GM23248 (cell line): ENCODE measurements around the gene PSMC3IP. TPM values are rescaled to one million over a fixed set of nuclear protein-coding genes. Genes with fewer than 3 reads are reported as not detected.
A peak's percentile ranks its signal among the peaks of the same experiment; 100 is the strongest.

Experiments used
- DNase-seq: peaks from one replicate; pipeline ENCODE4 v3.0.0-alpha.2; 2015
- H2AFZ ChIP-seq: fragments of 200-600 bp; sonication (generic); 2 replicates; pipeline ENCODE4 v1.6.1; 2016; ENCODE audit warnings: antibody characterized with exemption
- H3F3A ChIP-seq: fragments of 200-600 bp; sonication (generic); 2 replicates; pipeline ENCODE4 v1.6.1; 2016; ENCODE audit warnings: mild to moderate bottlenecking, antibody characterized with exemption, mixed run types; ENCODE audit not compliant: insufficient read depth
- H3K27ac ChIP-seq: fragments of 200-600 bp; sonication (generic); 2 replicates; pipeline ENCODE4 v1.5.1; 2016; ENCODE audit warnings: mild to moderate bottlenecking
- H3K27me3 ChIP-seq: fragments of 200-600 bp; sonication (generic); replicated peaks from 2 replicates; pipeline ENCODE4 v1.6.1; 2016; ENCODE audit warnings: mild to moderate bottlenecking; ENCODE audit not compliant: insufficient read depth
- H3K36me3 ChIP-seq: fragments of 200-600 bp; sonication (generic); 2 replicates; pipeline ENCODE4 v1.6.1; 2016; ENCODE audit warnings: low read depth, mild to moderate bottlenecking
- H3K4me1 ChIP-seq: fragments of 200-600 bp; sonication (generic); 2 replicates; pipeline ENCODE4 v1.6.1; 2016; ENCODE audit warnings: mild to moderate bottlenecking; ENCODE audit not compliant: insufficient read depth
- H3K4me2 ChIP-seq: fragments of 200-600 bp; sonication (generic); one replicate; pipeline ENCODE4 v1.6.1; 2016; ENCODE audit warnings: mild to moderate bottlenecking; ENCODE audit not compliant: unreplicated experiment
- H3K4me3 ChIP-seq: fragments of 200-600 bp; sonication (generic); 2 replicates; pipeline ENCODE4 v1.5.1; 2016; ENCODE audit warnings: mild to moderate bottlenecking
- H3K79me2 ChIP-seq: fragments of 200-600 bp; sonication (generic); 2 replicates; pipeline ENCODE4 v1.6.1; 2016; ENCODE audit warnings: mild to moderate bottlenecking; ENCODE audit not compliant: insufficient read depth
- H3K9ac ChIP-seq: fragments of 200-600 bp; sonication (generic); 2 replicates; pipeline ENCODE4 v1.6.1; 2016; ENCODE audit warnings: mild to moderate bottlenecking
- H3K9me2 ChIP-seq: fragments of 200-600 bp; sonication (generic); 2 replicates; pipeline ENCODE4 v1.6.1; 2016; ENCODE audit warnings: mixed run types, mild to moderate bottlenecking, moderate library complexity; ENCODE audit not compliant: insufficient read depth
- H3K9me3 ChIP-seq: fragments of 200-600 bp; sonication (generic); one replicate; pipeline ENCODE4 v1.6.1; 2017; ENCODE audit warnings: low read depth
- H4K20me1 ChIP-seq: fragments of 200-600 bp; sonication (generic); 2 replicates; pipeline ENCODE4 v1.6.0; 2016; ENCODE audit not compliant: insufficient read depth
- EZH2 ChIP-seq: fragments of 200-600 bp; sonication (generic); IDR thresholded peaks from 2 replicates; pipeline ENCODE4 v1.6.1; 2018; ENCODE audit warnings: antibody characterized with exemption, mild to moderate bottlenecking; ENCODE audit not compliant: insufficient read depth, poor library complexity, severe bottlenecking
- EZH2phosphoT487 ChIP-seq: fragments of 200-600 bp; sonication (generic); IDR thresholded peaks from 2 replicates; pipeline ENCODE4 v1.6.1; 2018; ENCODE audit warnings: antibody characterized with exemption, moderate library complexity, mild to moderate bottlenecking, low read depth; ENCODE audit not compliant: insufficient read depth
- WGBS, 2 experiments: methylation state at CpG; one replicate each; pipeline ENCODE4 v1.1.6; 2015 to 2017; ENCODE audit warnings: low lambda C conversion rate in 2 of 2, low coverage in 1 of 2; ENCODE audit errors: missing lambda C conversion rate in 2 of 2; 5-methylcytosine and 5-hydroxymethylcytosine counted together
- in situ Hi-C: fragments of 300-500 bp; cut with MboI; formaldehyde crosslinking; loops from 2 replicates; pipeline ENCODE4 v1.15.0; 2020
- polyA plus RNA-seq: library from polyadenylated mRNA; unstranded; fragments of >200 nt; fragmentation: Nextera tagmentation; extraction: Ambion mirVana; gene quantifications from 2 replicates; pipeline ENCODE4 v1.2.1, GENCODE V29; 2016
- total RNA-seq: library from RNA; depleted of rRNA; stranded (reverse); fragments of >200 nt; shearing (Covaris generic); gene quantifications from 2 replicates; pipeline ENCODE4 v1.2.3, GENCODE V29; 2014

Gene PSMC3IP
- total and polyA plus RNA-seq, 2 experiments from 2014 or later: 8.9 to 12.0 TPM

GRCh38 chr17:42566215-42566882 lies 11.2 kb downstream of the PSMC3IP start:
- H3K27me3 ChIP-seq: no peaks in the 10 kb centered on the region
- peak overlapping the region; percentile 31 for H3K4me2 ChIP-seq
- 0 out of 2 replicates have a peak, but pooled peaks cover 11% of the 10 kb centered on the region for H3F3A ChIP-seq
- no peaks in the 10 kb centered on the region for H4K20me1 ChIP-seq
- H3K9ac ChIP-seq: peak overlapping the region; percentile 84; the same call in 1 of the 2 replicates
- peaks cover 18% of the 10 kb centered on the region for H3K4me1 ChIP-seq
- peaks cover 76% of the 10 kb centered on the region for H3K79me2 ChIP-seq
- DNase-seq: no peak
- in situ Hi-C loops: no loop called here
- TF ChIP-seq EZH2phosphoT487: no peak
- no peak for TF ChIP-seq EZH2
- peaks cover 17% of the 10 kb centered on the region for H3K36me3 ChIP-seq
- H3K9me3 ChIP-seq: no peaks in the 10 kb centered on the region
- H2AFZ ChIP-seq: peak overlapping the region; percentile 61
- peak overlapping the region; percentile 88 for H3K4me3 ChIP-seq
- H3K27ac ChIP-seq: peak overlapping the region; percentile 12; the same call in 1 of the 2 replicates
- WGBS, 2 experiments: 36 to 52% methylated on average over 23 to 27 of the region's 28 CpGs
- no peaks in the 10 kb centered on the region for H3K9me2 ChIP-seq

- no peak for DNase-seq
- no peak overlapping the region for H3K4me2 ChIP-seq
- no peak overlapping the region for H3K9ac ChIP-seq
- peaks cover 20% of the 10 kb centered on the region for H3K4me1 ChIP-seq
- TF ChIP-seq EZH2phosphoT487: no peak
- TF ChIP-seq EZH2: no peak
- H3F3A ChIP-seq: 0 out of 2 replicates have a peak, but pooled peaks cover 12% of the 10 kb centered on the region
- in situ Hi-C loops: no loop called here
- no peak overlapping the region for H2AFZ ChIP-seq
- H3K4me3 ChIP-seq: no peak overlapping the region
- 90% methylated on average over 16 of the region's 16 CpGs for WGBS, 2 experiments
- H3K9me3 ChIP-seq: no peaks in the 10 kb centered on the region
- no peak overlapping the region; the same call in 1 of the 2 replicates for H3K27ac ChIP-seq
- peaks cover 10% of the 10 kb centered on the region; the same call in 1 of the 2 replicates for H3K36me3 ChIP-seq
- H4K20me1 ChIP-seq: no peaks in the 10 kb centered on the region
- no peaks in the 10 kb centered on the region for H3K9me2 ChIP-seq
- H3K79me2 ChIP-seq: peaks cover 72% of the 10 kb centered on the region
- no peaks in the 10 kb centered on the region for H3K27me3 ChIP-seq
Observed at GRCh38 chr17:42565523-42566214, 11.9 kb downstream of the PSMC3IP start.

GRCh38 chr17:42564815-42565522 lies 12.6 kb downstream of the PSMC3IP start:
- in situ Hi-C loops: no loop called here
- peaks cover 65% of the 10 kb centered on the region for H3K79me2 ChIP-seq
- WGBS, 2 experiments: 87 to 90% methylated on average over 15 of the region's 15 CpGs
- no peaks in the 10 kb centered on the region for H3K9me3 ChIP-seq
- no peak overlapping the region for H3K4me2 ChIP-seq
- H3K9me2 ChIP-seq: no peaks in the 10 kb centered on the region
- H4K20me1 ChIP-seq: no peaks in the 10 kb centered on the region
- peaks cover 20% of the 10 kb centered on the region for H3K4me1 ChIP-seq
- peaks cover 6% of the 10 kb centered on the region; the same call in 1 of the 2 replicates for H3K36me3 ChIP-seq
- DNase-seq: no peak
- no peak overlapping the region for H2AFZ ChIP-seq
- H3K4me3 ChIP-seq: no peak overlapping the region
- H3F3A ChIP-seq: peaks cover 12% of the 10 kb centered on the region; the same call in 1 of the 2 replicates
- TF ChIP-seq EZH2 (no peak), EZH2phosphoT487 (no peak)
- no peaks in the 10 kb centered on the region for H3K27me3 ChIP-seq
- no peak overlapping the region for H3K27ac ChIP-seq
- H3K9ac ChIP-seq: no peak overlapping the region

DNA sequence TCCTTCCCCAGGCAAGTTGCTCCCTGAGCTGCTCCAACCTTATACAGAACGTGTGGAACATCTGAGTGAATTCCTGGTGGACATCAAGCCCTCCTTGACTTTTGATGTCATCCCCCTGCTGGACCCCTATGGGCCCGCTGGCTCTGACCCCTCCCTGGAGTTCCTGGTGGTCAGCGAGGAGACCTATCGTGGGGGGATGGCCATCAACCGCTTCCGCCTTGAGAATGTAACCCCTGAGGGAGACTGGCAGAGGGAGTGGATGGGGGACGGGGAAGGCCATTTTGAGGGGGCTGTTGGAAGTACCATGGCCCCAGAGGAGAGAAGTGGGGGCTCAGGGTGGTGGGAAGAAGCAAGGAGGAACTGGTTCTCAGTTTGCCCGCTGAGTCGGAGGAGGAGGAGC lies 13.6 kb downstream of the PSMC3IP start:
- no peaks in the 10 kb centered on the region for H3K9me3 ChIP-seq
- no peak for TF ChIP-seq EZH2
- TF ChIP-seq EZH2phosphoT487: no peak
- peaks cover 6% of the 10 kb centered on the region; the same call in 1 of the 2 replicates for H3K36me3 ChIP-seq
- WGBS, 2 experiments: 78 to 84% methylated on average over 8 to 9 of the region's 9 CpGs
- peaks cover 12% of the 10 kb centered on the region; the same call in 1 of the 2 replicates for H3F3A ChIP-seq
- in situ Hi-C loops: no loop called here
- H2AFZ ChIP-seq: no peak overlapping the region
- peak overlapping the region; percentile 91 for H3K4me2 ChIP-seq
- 0 out of 2 replicates have a peak overlapping the region, but pooled peaks have one; percentile 92 for H3K4me3 ChIP-seq
- no peaks in the 10 kb centered on the region for H4K20me1 ChIP-seq
- no peak overlapping the region for H3K27ac ChIP-seq
- H3K9ac ChIP-seq: peak overlapping the region; percentile 93
- H3K27me3 ChIP-seq: no peaks in the 10 kb centered on the region
- H3K79me2 ChIP-seq: peaks cover 55% of the 10 kb centered on the region
- H3K4me1 ChIP-seq: peaks cover 20% of the 10 kb centered on the region
- DNase-seq: no peak
- no peaks in the 10 kb centered on the region for H3K9me2 ChIP-seq
